Fibroblast of the aortic adventitia (primary cell): ENCODE results near the gene SLC44A2. TPM values are rescaled to one million over a fixed set of nuclear protein-coding genes. Genes with fewer than 3 reads are reported as not detected.

Experiments
- DNase-seq: peaks from one replicate; pipeline ENCODE4 v3.0.0-alpha.2; 2010; ENCODE audit warnings: low read depth
- H3K4me3 ChIP-seq: 2 replicates; pipeline ENCODE4 v1.5.1; 2011; ENCODE audit warnings: low read depth, mild to moderate bottlenecking, control low read depth, low read length, moderate library complexity
- CTCF ChIP-seq: IDR thresholded peaks from 2 replicates; pipeline ENCODE4 v1.5.1; 2011; ENCODE audit warnings: mild to moderate bottlenecking, low read length, control low read depth, inconsistent platforms; ENCODE audit not compliant: insufficient read depth
- total RNA-seq: library from RNA; depleted of rRNA; stranded (reverse); fragments of >200 nt; gene quantifications from 2 replicates; pipeline ENCODE4 v1.2.3, GENCODE V29; 2012; ENCODE audit warnings: low replicate concordance

Gene SLC44A2
- total RNA-seq, 1 donor, result 48.2 TPM

- no peak overlapping the region for H3K4me3 ChIP-seq
- no peak for TF ChIP-seq CTCF
- DNase-seq, result no peak
These were observed 67.4 kb downstream of the SLC44A2 start for GRCh38 chr19:10692673-10693264.

Other genes with a start within 250 kb of the SLC44A2 start
- gene TYK2, start 245.0 kb upstream of the SLC44A2 start, total RNA-seq, result 25.7 and 51.5 TPM in 2 replicates
- gene CDC37, start 222.0 kb upstream of the SLC44A2 start, total RNA-seq, result 60.5 and 151 TPM in 2 replicates
- gene PDE4A, start 205.0 kb upstream of the SLC44A2 start, total RNA-seq, result 1.8 and 7.0 TPM in 2 replicates
- 62.5 and 130 TPM in 2 replicates for gene KEAP1, start 122.2 kb upstream of the SLC44A2 start, total RNA-seq
- gene S1PR5, start 108.1 kb upstream of the SLC44A2 start, total RNA-seq, result 0.27 and 0.41 TPM in 2 replicates
- gene ATG4D, start 81.6 kb upstream of the SLC44A2 start, total RNA-seq, result 6.3 and 11.4 TPM in 2 replicates
- gene KRI1, start 59.5 kb upstream of the SLC44A2 start, total RNA-seq, result 11.1 and 25.0 TPM in 2 replicates
- gene CDKN2D, start 56.6 kb upstream of the SLC44A2 start, total RNA-seq, result 3.8 and 9.2 TPM in 2 replicates
- not detected in 2 replicates for gene AP1M2, start 38.2 kb upstream of the SLC44A2 start, total RNA-seq
- 68.3 and 119 TPM in 2 replicates for gene ILF3, start 28.8 kb downstream of the SLC44A2 start, total RNA-seq
- 17.7 and 21.1 TPM in 2 replicates for gene QTRT1, start 75.9 kb downstream of the SLC44A2 start, total RNA-seq
- gene DNM2, start 92.5 kb downstream of the SLC44A2 start, total RNA-seq, result 44.6 and 83.2 TPM in 2 replicates
- gene TMED1, start 210.7 kb downstream of the SLC44A2 start, total RNA-seq, result 30.2 and 44.3 TPM in 2 replicates
- gene C19orf38, start 222.9 kb downstream of the SLC44A2 start, total RNA-seq, result 0.41 and 0.81 TPM in 2 replicates
- gene CARM1, start 246.0 kb downstream of the SLC44A2 start, total RNA-seq, result 16.4 and 39.6 TPM in 2 replicates